ENCODE results near the gene CLIC3.

DNA sequence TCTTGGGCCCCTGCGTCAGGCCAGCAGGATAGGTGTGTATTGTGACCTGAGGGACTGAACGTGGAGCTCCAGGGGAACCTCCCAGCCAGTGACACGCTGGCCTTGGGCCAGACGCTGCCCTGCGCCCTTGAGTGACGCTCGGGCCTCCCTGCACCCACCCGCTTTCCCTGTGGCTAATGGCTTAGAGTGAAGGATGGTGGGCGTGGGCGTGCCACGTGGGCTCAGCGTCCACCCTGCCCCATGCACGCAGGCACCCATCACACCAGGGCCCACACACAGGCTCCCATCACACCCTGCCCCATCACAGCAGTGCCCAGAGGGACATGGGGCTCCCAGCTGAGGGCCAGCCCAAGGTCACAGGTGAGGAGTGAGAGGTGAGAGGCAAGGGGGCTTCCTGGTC, 40.7 kb upstream of the CLIC3 start:
- TF ChIP-seq, protein P1, sequence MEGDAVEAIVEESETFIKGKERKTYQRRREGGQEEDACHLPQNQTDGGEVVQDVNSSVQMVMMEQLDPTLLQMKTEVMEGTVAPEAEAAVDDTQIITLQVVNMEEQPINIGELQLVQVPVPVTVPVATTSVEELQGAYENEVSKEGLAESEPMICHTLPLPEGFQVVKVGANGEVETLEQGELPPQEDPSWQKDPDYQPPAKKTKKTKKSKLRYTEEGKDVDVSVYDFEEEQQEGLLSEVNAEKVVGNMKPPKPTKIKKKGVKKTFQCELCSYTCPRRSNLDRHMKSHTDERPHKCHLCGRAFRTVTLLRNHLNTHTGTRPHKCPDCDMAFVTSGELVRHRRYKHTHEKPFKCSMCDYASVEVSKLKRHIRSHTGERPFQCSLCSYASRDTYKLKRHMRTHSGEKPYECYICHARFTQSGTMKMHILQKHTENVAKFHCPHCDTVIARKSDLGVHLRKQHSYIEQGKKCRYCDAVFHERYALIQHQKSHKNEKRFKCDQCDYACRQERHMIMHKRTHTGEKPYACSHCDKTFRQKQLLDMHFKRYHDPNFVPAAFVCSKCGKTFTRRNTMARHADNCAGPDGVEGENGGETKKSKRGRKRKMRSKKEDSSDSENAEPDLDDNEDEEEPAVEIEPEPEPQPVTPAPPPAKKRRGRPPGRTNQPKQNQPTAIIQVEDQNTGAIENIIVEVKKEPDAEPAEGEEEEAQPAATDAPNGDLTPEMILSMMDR (IDR thresholded peaks at IDR 0.05), result no peak
- TF ChIP-seq SIN3A (IDR thresholded peaks at IDR 0.05; ENCODE audit: borderline replicate concordance, insufficient read depth, low read depth, low read length) (no peak), POLR2AphosphoS5 (IDR thresholded peaks at IDR 0.05; ENCODE audit: low read depth, low read length) (no peak), TCF7L2 (IDR thresholded peaks at IDR 0.05; ENCODE audit: low read depth, low read length) (no peak)
- TF ChIP-seq, protein P2, sequence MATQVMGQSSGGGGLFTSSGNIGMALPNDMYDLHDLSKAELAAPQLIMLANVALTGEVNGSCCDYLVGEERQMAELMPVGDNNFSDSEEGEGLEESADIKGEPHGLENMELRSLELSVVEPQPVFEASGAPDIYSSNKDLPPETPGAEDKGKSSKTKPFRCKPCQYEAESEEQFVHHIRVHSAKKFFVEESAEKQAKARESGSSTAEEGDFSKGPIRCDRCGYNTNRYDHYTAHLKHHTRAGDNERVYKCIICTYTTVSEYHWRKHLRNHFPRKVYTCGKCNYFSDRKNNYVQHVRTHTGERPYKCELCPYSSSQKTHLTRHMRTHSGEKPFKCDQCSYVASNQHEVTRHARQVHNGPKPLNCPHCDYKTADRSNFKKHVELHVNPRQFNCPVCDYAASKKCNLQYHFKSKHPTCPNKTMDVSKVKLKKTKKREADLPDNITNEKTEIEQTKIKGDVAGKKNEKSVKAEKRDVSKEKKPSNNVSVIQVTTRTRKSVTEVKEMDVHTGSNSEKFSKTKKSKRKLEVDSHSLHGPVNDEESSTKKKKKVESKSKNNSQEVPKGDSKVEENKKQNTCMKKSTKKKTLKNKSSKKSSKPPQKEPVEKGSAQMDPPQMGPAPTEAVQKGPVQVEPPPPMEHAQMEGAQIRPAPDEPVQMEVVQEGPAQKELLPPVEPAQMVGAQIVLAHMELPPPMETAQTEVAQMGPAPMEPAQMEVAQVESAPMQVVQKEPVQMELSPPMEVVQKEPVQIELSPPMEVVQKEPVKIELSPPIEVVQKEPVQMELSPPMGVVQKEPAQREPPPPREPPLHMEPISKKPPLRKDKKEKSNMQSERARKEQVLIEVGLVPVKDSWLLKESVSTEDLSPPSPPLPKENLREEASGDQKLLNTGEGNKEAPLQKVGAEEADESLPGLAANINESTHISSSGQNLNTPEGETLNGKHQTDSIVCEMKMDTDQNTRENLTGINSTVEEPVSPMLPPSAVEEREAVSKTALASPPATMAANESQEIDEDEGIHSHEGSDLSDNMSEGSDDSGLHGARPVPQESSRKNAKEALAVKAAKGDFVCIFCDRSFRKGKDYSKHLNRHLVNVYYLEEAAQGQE (IDR thresholded peaks at IDR 0.05; ENCODE audit: insufficient read depth in 1 of 2, low read depth in 2 of 2, low read length in 1 of 2), result no peak
